DLD1 (cell line): ENCODE results near the gene TEX36.
"Not testable (repeated sequence)": the region's sequence is repeated elsewhere in the genome, so short reads cannot be mapped to it uniquely, and the experiment has no call there.

ENCODE experiments used
- in situ Hi-C: cut with HindIII; loops from 2 replicates; pipeline ENCODE4 v1.10.0; 2017; ENCODE audit warnings: low sequenced_read_pairs

Gene TEX36, protein sequence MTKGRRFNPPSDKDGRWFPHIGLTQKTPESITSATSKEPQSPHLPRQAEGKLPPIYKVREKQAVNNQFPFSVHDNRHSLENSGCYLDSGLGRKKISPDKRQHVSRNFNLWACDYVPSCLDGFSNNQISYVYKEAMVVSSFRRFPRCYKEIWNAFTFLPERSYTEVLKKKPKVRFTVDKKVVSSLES

DNA sequence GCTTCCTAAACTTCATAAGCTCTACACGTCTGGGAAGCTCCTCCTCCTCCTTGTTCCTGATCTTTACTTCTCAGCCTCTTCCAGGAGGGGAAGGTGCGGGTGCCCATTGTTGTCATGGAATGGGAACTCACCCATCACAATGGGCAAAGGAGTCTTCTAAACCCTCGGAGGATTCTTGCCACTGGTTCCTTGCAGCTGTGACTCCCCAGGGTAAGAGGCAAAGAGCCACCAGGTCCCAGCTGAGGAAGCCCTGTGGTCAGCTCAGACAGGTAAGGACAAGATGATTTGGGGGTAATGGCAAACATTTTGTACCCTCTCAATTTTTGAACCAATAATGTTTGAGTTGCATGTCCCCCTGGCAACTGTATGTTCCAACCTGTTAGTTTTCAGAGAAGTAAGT, at the start of gene TEX36:
TSS of gene TEX36 (minus strand) at position 101 of the 400 bp plus-strand sequence. CDS start 174 bp downstream, outside the sequence.
- in situ Hi-C loops, result no loop called here

DNA sequence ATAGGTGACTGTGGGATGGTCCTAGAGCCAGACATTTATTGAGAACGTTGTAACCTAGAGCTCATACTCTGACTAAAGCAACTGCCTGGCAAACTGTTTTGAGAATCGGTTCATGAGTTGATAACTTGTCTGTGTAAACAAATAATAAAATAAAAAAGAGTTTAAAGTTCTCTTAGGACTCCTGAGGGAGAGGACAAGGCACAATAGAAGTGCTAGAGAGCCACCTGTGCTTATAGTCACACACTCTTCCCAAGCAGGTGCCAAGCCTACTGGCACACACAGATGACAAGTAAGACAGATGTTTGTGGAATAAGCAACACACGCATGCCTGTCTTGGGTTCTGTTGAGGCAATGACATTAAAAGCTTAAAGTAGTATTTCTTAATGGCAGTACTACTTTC, 44.5 kb upstream of the TEX36 start:
- in situ Hi-C loops, result no loop called here

DNA sequence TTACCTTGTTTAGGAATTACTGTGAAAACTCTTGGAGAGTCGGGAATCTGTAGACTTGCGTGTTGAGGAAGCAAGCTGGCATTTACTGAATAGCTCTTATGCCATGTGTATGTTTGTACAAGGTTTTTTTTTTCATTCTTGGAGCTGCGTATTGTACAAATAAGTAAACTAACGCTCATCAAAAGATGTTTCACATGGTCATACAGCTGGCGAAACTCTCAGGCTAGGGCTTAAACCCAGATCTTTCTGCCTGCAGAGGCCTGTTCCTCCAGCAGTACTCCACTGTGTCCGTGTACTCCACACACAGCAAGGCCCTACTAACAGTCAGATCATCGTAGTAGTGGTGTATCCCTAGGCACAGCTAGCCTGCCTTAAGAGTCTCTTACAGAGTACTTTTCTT, 44.0 kb upstream of the TEX36 start:
- in situ Hi-C loops, result no loop called here

DNA sequence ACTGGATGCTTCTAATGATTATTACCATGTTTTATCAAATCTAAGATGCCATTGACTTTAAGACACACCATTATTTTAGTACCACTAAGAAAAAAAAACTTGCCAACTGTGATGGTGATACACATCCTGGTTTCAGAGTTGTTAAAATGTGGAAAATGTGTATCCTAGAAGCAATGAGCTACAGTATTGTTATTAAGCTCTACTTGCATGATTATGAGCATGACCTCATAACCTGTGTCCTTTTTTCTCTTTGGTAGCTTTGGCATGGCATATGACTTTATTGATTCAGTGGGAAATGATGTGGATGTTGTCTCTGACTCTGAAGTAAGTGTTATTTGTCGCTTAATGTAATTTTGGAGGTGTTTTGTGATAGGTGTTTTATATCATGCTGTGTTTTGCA, 39.8 kb upstream of the TEX36 start:
- in situ Hi-C loops, result no loop called here

GRCh38 chr10:125721035-125721434, 38.1 kb upstream of the TEX36 start:
- in situ Hi-C loops, result no loop called here

DNA sequence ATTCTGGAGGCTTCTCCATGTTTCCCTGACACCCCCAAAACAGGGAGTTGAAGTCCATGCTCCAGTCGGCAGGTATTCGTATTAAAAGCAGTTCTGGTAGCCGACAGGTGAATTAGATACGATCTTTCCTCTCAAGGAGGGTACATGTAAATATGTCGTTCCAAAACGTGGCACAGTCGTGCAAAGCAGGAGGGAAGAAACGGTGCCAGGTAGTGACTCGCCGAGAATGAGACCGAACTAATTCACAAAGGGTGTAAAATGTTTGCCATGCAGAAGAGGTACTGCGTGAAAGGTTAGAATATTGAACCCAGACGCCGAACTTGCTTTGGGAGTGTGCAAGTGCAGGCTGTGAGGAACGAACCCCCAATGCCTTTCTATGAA, 37.0 kb upstream of the TEX36 start:
- in situ Hi-C loops, result no loop called here

DNA sequence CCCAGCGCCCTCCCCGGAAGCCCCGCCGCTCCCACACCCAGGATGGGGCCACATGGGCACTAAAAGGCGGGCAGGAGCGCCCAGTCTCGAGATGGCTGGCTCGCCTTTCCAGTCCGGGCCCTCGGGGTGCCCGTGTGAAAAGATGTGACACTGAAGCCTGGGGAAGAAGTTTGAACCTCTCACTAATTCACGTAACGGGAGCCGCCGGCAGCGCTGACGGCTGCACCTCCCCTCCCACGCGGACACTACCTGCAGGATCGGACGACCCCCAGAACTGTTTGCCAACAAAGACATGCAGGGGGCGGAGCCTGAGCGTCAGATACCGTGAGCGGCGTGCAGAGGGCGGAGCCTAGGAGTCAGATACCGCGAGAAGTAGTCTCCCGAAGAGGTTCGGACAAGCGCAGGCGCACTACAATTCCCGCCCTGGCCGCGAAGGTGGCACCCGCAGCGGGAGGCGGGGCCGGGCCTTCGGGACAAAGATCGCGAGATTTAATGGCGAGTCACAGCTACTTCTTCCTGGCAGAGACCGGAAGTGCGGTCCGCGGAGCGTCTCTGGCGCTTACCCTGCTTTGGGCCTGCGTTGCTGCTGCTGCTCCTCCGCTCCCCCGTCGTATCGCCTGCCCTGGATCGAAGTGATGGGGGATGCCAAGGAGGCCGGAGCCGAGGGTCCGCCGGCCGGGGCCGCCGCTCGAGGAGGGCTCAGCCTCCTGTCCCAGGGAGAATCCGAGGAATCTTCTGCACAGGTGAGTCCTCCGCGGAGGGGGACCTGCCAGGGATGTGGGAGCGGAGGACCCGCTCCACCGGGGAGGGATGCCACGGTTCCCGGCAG, 36.4 kb upstream of the TEX36 start, which contains the start of gene EDRF1:
TSS of gene EDRF1 (plus strand) at position 537 of the 829 bp plus-strand sequence. CDS start at position 636, 99 bp downstream.
- in situ Hi-C loops, result no loop called here

DNA sequence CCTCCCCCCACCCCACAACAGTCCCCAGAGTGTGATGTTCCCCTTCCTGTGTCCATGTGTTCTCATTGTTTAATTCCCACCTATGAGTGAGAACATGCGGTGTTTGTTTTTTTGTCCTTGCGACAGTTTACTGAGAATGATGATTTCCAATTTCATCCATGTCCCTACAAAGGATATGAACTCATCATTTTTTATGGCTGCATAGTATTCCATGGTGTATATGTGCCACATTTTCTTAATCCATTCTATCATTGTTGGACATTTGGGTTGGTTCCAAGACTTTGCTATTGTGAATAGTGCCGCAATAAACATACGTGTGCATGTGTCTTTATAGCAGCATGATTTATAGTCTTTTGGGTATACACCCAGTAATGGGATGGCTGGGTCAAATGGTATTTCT, 31.8 kb upstream of the TEX36 start:
- in situ Hi-C loops, result not testable (repeated sequence)

DNA sequence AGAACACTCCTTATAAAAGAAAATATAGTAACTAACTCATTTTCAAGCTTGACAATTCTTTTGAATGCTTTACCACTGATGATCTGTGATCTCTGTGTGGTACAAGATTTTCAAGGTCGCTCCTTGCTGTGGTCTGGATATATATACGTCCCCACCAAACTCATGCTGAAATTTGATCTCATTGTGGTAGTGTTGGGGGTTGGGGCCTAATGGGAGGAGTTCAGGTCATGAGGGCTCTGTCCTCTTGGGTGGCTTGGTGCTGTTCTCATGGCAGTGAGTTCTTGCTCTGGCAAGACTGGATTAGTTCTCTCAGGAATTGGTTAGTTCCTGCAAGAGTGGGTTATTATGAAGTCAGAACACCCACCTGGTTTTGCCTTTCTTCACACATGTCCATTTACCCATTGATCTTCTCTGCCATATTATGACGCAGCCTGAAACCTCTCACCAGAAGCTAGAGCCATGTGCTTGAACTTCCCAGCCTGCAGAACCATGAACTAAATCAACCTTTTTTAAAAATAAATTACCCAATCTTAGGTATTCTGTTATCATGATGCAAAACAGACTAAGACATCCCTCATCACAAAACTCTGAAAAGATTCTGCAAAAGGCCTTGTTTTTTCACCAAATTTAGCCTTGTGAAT, 28.3 kb upstream of the TEX36 start:
- in situ Hi-C loops, result no loop called here

- in situ Hi-C loops, result no loop called here
Measured at GRCh38 chr10:125709553-125710474, 26.9 kb upstream of the TEX36 start.

DNA sequence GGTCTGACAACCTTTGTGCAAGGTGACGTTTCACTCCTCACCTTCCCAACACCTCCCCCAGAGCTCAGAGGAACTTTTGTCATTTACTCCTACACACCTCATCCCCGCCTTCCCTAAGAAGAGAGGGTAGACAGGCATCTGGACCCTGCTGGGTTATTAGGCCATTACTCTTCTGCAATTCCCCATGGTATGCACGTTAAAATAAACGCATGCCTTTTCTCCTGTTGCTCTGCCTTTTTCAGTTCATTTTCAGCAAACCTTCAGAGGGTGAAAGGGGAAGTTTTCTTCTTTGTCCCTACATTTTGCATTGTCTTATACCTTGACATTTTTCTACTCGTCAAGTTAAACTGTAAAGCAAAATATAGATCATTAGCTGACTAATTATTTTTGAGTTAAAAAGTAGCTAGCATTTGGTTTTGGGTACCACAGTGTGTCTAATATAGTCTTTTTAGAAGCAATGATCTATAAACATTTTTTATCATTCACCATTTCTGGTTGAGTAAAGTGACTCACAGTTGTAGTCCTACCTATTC, 26.1 kb upstream of the TEX36 start:
- in situ Hi-C loops, result no loop called here

DNA sequence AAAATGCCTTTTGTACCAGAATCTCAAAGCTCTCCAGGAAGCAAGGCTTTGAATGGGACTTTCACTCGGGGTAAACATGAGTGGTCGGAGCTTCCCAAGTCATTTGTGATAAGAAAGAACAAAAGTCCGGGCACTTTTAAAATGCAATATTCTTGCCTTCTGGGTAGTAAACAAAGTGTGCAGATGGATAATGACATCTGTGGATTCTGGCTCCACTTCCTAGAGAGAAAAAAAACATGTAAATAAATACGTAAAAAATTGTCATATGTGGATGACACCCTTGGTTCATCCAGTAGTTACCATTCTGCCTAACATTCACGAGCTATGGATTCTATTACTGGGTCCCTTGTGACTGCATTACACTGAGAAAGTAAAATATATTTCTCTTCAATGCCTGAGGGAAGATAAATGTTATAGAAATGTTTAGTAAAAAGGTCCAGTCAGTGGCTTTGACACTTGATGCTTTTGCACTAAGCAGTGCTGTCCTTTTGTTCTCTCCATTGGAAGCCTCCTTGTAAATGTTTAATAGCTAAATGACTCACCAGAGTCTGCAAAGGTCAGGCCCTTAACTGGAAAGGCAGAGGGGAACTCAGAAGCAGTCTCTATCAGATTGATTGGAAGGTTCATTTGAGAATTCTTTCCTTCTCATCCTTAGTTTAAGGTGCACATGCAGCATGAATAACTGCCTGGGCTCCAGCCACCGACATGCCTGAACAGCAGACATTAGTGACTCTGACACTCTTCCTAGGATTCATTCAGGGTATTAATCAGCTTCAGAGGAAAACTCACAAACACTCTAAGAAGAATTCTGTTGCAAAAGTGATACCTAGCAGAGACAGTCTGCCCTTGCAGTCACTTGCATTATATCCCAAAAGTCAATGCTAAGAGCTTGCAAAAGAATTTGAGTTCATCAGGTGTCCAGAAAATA, 24.8 kb upstream of the TEX36 start:
- in situ Hi-C loops, result no loop called here

DNA sequence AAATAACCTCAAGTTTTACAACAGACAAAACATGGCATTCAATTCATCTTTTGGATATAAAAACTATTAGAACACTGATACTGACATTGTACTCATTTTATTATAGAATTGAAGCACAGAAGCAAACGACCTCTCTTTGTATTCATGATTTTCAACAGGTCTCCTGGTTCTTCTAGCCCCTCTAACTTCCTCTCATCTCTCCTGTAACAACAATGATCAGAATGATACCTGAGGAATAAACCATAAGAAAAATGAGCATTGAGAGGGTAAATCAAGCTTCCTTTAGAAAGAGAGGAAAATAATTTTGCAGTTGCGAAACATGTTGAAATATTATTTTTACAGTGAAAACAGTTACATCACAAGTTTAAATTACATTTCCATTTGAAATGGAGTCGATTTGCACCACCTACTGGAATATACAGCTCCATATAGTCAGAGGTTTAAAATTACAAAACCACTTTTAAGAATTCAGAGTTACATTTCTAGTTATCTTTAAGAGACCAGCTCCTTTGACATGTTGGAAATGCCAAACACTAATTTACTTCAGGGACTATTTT, 17.5 kb upstream of the TEX36 start:
- in situ Hi-C loops, result no loop called here

DNA sequence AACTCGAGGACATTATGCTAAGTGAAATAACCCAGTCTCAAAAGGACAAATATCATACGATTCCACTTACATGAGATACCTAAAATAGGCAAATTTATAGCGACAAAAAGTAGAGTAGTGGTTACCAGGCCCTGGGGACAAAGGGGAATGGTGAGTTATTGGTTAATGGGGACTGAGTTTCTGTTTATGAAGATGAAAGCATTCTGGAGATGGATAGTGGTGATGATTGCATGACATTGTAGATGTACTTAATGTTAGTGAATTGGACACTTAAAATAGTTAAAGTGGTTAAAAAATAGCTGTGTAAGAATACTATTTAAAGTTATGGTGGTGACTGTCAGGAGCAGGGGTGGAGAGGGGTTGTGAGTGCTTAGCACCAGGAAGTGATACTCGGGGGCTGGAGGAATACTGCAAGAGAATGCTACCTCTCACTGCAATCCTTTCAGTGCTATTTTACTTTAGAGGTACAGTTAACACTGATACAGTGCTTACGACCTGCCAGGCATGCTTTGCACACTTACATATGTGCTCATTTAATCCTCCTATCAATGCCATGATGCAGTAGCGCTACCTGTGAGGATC, 16.7 kb upstream of the TEX36 start:
- in situ Hi-C loops, result no loop called here

DNA sequence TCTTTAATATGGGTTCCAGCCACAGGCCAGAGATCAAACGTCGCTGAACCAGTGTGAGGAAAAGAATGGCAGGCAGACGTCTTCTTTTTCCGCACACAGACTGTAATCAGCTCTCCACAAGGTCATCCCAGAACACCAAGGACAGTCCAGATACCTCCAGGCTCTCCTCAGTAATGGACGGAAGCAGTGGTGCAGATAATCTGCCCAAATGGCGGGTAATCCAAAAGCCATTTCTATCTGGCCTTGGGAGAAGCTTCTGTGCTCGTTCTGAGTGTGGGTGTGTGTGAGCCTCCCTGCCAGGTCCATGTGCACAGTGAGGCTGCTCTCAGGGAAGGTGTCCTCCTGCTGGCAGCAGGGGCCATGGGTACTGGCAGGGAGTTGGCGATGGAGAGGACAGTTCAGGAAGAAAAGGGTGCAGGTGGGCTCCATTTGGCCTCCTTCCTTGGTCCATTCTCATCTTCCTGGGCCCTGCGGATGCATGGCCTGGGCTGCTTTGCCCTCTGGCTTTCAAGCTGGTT, 15.6 kb upstream of the TEX36 start:
- in situ Hi-C loops, result no loop called here

- in situ Hi-C loops, result not testable (repeated sequence)
Measured at GRCh38 chr10:125696884-125697283, 13.9 kb upstream of the TEX36 start.

DNA sequence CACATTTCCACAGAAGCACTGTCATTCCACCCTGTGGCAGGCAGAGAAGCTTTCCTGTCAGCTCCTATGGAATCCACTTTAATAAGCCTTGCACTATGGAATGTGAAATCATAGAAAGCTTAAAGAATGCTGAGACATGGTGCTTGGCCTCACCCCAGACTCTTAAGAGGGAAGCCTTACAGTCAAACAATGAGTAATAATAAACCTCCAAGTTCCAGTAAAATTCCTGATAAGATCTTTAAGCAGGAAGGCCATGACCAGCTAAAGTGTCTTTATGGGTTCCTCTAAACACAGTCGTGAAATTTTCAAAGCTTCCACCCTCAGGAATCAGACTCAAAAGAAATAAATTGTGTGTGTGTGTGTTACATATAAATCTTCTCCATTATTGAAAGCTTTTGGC, 11.9 kb upstream of the TEX36 start:
- in situ Hi-C loops, result no loop called here

DNA sequence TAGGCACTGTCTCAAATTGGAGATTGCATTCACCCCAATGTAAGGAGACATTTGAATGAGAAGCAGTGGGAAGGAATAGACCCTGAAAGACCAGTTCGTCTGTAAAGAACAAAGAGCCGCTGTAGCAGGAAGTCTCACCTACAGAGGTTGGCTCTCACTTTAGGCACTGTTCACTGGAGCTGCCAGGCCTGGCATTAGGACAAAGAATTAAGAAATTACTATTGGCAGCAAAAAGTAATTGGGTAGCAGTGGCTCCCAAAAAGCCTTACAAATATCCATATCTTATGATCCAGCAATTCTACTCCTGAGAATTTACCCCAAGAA, 10.5 kb upstream of the TEX36 start:
- in situ Hi-C loops, result no loop called here
